Raji (cell line): ENCODE data around the gene SMIM30.

Experiments used
- POLR2A ChIP-seq: IDR thresholded peaks from 2 replicates; pipeline ENCODE4 v1.6.1; 2011; ENCODE audit warnings: low read depth, low read length, control low read depth; ENCODE audit not compliant: insufficient read depth

The SMIM30 gene

GRCh38 chr7:113083816-113084495 lies 34.4 kb downstream of the SMIM30 start:
- no peak for TF ChIP-seq POLR2A

GRCh38 chr7:113083132-113083815 lies 35.1 kb downstream of the SMIM30 start:
- TF ChIP-seq POLR2A: no peak

GRCh38 chr7:113078331-113078730 lies 40.0 kb downstream of the SMIM30 start:
- no peak for TF ChIP-seq POLR2A

- TF ChIP-seq POLR2A: no peak
These were observed 41.7 kb downstream of the SMIM30 start for GRCh38 chr7:113076703-113077102.

- TF ChIP-seq POLR2A: no peak
These were observed 46.9 kb downstream of the SMIM30 start for GRCh38 chr7:113071465-113071864.
